Kidney tubule cell (primary cell): ENCODE measurements around the gene ARHGEF1.
"Not testable (repeated sequence)": the region's sequence is repeated elsewhere in the genome, so short reads cannot be mapped to it uniquely, and the experiment has no call there.

Experiments used
- DNase-seq: peaks from one replicate; pipeline ENCODE4 v3.0.0-alpha.2; 2018; ENCODE audit warnings: low spot score

ARHGEF1 gene

GRCh38 chr19:41930926-41931592 is 48.1 kb downstream of the ARHGEF1 start:
- DNase-seq = no peak

GRCh38 chr19:41932259-41932719 is 49.3 kb downstream of the ARHGEF1 start:
- DNase-seq = no peak

- DNase-seq = no peak
Observed at GRCh38 chr19:41932720-41933332, 49.8 kb downstream of the ARHGEF1 start.

- no peak for DNase-seq
Observed at GRCh38 chr19:41933693-41934426, 50.9 kb downstream of the ARHGEF1 start.

- peak; percentile 51 for DNase-seq
Observed at GRCh38 chr19:41934849-41935374, 51.9 kb downstream of the ARHGEF1 start.

- DNase-seq = no peak
Observed at GRCh38 chr19:41935760-41936415, 52.9 kb downstream of the ARHGEF1 start.

GRCh38 chr19:41936416-41936850 is 53.4 kb downstream of the ARHGEF1 start:
- DNase-seq = no peak

GRCh38 chr19:41936961-41937360 is 54.0 kb downstream of the ARHGEF1 start:
- DNase-seq = no peak

GRCh38 chr19:41937525-41938468 is 54.8 kb downstream of the ARHGEF1 start:
- DNase-seq = no peak

- DNase-seq = not testable (repeated sequence)
Observed at GRCh38 chr19:41939209-41939608, 56.2 kb downstream of the ARHGEF1 start.

- no peak for DNase-seq
Observed at GRCh38 chr19:41939861-41940730, 57.1 kb downstream of the ARHGEF1 start.

- no peak for DNase-seq
Observed at GRCh38 chr19:41940731-41941409, 57.9 kb downstream of the ARHGEF1 start.

GRCh38 chr19:41941410-41942202 is 58.6 kb downstream of the ARHGEF1 start:
- no peak for DNase-seq

GRCh38 chr19:41944336-41944735 is 61.4 kb downstream of the ARHGEF1 start:
- DNase-seq = no peak

- DNase-seq = no peak
Observed at GRCh38 chr19:41945135-41945766, 62.3 kb downstream of the ARHGEF1 start.

GRCh38 chr19:41947091-41947490 is 64.1 kb downstream of the ARHGEF1 start:
- DNase-seq = no peak

GRCh38 chr19:41951686-41952172 is 68.7 kb downstream of the ARHGEF1 start:
- DNase-seq = peak; percentile 67

GRCh38 chr19:41955521-41955920 is 72.5 kb downstream of the ARHGEF1 start:
- DNase-seq = no peak
